Inflammatory macrophage treated with lipopolysaccharide for 1 hour (primary cell): Measurements from ENCODE around the gene SLC30A5.
"Not testable (repeated sequence)": the region's sequence is repeated elsewhere in the genome, so short reads cannot be mapped to it uniquely, and the experiment has no call there.

Experiments
- DNase-seq, 2 donors: peaks; one replicate each; pipeline ENCODE4 v3.0.0-alpha.2; 2020 to 2022

Gene SLC30A5

DNA sequence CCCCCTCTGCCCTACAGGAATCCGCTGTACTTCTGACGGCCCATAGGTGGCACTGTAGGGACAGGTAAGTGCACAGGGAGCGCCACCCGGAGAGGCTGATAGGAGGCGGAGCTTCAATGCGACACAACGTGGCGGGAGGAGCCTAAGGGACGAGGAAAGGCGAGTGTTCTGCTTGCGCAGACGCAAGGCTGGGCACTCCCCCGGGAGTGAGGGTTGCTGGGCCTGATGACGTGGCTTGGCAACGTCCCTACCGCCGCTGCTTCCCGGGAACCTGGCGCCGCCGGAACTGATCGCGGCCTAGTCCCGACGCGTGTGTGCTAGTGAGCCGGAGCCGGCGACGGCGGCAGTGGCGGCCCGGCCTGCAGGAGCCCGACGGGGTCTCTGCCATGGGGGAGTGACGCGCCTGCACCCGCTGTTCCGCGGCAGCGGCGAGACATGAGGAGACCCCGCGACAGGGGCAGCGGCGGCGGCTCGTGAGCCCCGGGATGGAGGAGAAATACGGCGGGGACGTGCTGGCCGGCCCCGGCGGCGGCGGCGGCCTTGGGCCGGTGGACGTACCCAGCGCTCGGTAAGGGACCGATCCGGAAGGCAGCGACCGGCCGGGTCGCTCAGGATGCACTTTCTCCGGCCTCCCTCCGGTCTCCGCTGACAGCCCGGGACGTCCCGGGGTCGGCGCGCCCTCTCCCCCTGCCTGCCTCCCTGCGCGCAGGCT, at the start of gene SLC30A5:
SLC30A5 (plus strand) TSS at position 244 of the 712 bp plus-strand sequence; CDS start at position 486, 242 bp downstream.
- DNase-seq: peak; percentile 98 to 99

DNA sequence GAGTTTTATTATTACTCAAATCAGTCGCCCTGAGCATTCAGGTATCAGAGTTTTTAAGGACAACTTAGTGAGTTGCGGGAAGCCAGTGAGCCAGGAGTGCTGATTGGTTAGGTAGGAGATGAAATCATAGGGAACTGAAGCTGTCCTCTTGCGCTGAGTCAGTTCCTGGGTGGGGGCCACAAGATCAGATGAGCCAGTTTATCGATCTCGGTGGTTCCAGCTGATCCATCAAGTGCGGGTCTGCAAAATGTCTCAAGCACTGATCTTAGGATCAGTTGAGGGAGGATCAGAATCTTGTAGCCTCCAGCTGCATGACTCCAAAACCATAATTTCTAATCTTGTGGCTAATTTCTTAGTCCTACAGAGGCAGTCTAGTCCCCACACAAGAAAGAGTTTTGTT, 48.6 kb upstream of the SLC30A5 start:
- DNase-seq: not testable (repeated sequence)

DNA sequence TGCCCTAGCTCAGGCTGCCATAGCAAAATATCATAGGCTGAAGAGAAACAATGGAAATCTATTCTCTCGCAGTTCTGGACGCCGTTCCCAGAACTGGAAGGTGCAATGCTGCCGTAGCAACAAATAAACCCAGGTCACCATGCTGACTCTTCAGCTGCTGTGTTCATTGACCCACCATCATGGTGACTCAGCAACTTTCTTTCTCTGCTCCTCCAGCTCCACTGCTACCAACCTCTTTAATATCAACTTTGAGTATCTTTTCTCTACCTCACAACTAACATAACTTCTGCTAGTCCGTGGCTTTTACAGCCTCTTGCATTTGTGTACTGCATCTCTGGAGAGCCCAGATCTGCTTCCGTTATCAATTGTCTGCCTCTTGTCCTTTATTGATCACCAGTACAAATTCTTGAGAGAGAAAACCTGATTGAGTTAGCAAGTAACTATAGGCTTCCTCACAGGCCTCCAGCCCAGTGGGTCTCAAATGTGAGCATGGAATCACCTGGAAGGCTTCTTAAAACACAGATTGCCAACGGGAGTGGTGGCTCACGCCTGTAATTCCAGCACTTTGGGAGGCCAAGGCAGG, 47.3 kb upstream of the SLC30A5 start:
- no peak for DNase-seq

DNA sequence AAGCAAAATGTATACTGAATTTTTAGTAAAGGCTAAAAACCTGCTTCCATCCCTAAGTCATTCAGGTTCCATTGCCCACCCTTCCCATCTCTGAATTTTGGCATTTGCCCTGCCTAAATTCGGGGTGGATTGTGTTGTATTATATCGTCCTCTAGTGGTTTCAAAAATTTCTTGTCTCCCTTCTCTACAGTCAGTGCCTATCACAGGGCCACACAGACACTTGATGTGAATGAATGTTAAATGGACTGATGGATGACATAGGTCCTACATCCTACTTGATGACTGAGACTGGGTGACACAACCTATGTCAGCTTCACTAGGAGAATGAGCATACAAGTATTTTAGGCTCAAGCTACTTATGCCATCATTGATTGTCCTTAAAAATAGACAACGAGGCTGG, 45.6 kb upstream of the SLC30A5 start:
- no peak for DNase-seq

DNA sequence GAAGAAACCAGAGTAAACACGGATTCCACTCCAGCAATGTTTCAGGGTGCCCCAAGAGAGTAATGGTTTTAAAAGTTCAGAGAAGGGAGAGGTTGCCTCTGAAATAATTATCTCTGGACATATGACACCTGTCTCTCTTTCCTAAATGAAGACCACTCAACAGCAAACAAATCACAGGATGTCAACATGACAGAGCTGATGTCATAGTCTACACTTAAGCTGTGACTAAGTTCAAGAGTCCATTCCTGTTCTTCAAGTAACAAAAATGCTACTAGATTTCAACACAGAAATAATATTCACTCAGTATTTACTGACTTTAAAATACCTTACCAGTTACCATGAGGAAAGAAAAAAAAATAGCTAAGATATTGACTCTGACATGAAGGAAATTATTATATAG, 44.7 kb upstream of the SLC30A5 start:
- no peak for DNase-seq

DNA sequence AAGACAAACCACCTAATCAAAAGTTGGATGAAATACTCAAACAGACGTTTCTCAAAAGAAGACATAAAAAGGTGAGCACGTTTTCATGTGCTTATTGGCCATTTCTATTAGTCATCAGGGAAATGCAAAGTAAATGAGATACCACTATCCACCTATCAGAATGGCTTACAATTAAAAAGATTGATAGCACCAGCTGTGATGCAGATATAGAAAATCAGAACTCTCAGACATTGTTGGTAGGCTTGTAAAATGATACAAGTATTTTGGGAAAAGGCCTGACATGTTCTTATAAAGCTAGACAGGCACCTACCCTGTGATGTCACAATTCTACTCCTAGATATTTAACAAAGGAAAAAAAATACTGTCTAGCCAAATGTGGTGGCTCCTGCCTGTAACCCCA, 44.0 kb upstream of the SLC30A5 start:
- DNase-seq: no peak

DNA sequence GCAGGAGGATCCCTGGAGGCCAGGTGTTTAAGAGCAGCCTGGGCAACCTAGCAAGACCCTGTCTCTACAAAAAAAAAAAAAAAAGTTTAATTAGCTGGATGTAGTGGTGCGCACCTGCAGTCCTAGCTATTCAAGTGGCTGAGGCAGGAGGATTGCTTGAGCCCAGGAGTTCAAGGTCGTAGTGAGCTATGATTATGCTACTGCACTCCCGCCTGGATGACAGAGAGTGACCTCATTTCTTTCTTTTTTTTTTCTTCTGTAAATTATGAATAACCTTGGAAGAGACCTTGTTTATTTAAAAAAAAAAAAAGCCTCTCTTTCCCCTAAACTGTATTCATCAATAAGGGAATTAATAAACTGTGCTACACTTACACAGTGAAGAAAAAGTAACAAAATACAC, 43.6 kb upstream of the SLC30A5 start:
- no peak for DNase-seq

DNA sequence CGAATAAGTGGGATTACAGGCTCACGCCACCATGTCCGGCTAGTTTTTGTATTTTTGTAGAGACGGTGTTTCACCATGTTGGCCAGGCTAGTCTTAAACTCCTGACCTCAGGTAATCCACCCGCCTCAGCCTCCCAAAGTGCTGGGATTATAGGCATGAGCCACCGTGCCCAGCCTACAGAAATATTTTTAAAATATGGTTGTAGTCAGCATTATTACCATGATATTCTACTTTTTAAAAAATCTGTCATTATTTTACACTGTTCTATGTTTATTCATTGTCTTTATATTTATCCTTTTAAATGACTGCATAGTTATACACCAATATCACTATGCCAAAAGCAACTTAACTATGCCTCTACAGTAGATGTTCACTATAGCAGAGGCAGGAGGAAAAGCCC, 41.6 kb upstream of the SLC30A5 start:
- DNase-seq: no peak

DNA sequence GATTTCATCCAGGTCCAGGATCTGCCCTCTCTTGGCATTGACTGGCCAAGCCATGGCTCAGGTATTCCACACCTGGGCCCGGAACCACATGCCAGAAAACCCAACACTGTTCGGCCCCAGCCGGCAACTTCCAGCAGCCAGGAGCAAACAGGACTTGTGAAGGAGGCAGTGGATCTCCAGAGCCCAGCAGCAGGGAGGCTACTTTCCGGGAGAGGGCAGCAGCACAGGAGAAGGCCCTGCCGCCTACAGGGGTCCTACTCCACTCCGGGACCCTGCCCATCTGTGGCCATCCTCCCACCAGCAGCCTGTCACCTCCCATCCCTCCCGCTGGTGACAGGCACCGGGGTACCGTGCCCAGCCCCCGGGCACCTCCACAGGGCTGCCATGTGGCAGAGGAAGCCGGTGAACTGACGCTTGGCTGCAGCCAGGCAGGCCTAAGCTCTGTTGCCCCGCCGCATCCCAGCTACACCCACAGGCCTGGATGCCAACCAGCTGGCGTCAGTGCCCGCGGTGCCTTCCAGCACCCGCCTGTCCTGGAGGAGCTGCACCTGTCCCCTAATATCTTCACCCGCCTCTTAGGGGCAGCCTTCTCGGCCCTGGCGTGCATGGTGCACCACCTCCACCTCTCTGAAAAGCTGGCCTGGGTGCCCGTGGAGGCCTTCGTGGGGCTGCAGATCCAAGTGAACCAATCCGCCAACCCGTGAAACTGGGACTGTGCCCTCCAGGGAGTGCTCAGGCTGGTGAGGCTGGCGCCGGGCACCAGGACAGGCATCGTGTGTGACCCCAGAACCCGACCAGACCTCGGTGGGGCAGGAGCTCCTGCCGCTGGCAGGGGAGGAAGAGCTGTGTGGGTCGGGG, 18.9 kb upstream of the SLC30A5 start:
- DNase-seq: no peak

DNA sequence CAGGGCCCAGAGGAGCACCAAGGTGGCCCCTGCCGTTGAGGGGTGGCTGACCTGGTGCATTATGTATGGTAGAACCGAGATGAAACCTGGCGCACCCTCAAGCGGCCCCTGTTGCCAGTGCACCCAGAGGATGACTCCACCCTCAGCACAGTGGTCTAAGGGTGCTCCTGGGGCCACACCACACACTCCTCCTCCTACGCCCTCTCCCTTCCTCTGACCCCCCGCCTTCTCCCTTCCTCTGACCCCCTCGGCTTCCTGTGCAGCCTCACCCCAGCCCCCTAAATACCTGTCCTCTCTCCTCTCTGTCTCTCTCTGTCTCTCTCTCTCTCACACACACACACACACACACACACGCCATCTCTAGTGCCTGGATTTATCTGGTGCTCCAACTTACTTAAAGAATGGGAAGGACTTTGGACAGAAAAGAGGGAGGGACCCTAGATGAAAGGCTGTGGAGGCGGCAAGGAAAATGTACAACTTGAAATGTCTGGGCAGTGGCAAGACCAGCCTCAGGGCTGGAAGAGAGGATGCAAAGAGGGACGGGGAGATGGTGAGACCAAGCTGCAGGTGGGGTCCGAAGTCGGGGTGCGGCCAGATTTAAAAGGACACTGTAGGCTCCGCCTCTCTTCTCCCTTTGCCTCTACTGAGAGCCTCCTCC, 18.2 kb upstream of the SLC30A5 start:
- DNase-seq: no peak

DNA sequence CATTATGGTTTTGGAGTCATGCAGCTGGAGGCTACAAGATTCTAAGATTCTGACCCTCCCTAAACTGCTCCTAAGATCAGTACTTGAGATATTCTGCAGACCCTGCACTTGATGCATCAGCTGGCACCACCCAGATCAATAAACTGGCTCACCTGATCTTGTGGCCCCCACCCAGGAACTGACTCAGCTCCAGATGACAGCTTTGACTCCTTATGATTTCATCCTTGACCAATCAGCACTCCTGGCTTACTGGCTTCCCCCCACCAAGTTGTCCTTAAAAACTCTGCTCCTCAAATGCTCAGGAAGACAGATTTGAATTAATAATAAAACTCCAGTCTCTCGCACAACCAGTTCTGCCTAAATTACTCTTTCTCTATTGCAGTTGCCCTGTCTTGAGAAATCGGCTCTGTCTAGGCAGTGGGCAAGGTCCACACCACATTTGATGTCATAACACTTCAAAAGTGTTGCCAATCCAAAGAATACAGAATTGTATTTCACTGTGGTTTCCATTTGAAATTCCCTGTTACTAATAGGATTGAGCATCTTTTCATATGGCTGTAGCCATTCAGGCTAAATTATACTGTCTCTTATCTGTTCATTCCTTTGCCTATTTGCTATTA, 14.8 kb upstream of the SLC30A5 start:
- peak; percentile 47 to 80 for DNase-seq

DNA sequence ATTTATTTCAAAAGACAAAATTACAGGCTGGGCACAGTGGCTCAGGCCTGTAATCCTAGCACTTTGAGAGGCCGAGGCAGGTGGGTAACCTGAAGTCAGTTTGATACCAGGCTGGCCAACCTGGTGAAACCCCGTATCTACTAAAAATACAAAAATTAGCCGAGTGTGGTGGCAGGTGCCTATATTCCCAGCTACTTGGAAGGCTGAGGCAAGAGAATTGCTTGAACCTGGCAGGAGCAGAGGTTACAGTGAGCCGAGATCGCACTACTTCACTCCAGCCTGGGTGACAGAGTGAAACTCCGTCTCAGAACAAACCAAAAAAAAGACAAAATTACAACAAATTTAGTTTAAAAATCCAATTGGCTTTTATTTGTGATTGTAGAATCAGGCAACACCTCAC, 14.3 kb upstream of the SLC30A5 start:
- DNase-seq: no peak

DNA sequence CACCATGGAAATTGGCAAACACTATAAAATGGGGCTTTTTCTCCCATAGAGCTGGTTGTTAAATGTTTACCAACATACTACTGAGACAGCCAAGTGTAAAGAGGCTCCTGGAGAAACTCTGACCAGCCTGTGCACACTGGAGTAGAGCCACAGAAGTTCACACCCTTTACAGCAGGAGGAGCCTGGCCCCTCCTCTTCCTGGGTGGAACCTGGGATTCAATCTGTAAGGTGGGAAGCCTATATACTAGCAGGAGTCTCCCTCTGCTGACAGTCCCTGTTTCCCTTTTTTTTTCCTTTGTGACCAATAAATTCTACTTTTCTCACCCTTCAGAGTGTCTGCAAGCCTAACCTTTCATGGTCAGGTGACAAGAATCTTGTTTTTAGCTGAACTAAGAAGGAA, 10.4 kb upstream of the SLC30A5 start:
- peak in 1 of 2 donors; percentile 26 for DNase-seq

DNA sequence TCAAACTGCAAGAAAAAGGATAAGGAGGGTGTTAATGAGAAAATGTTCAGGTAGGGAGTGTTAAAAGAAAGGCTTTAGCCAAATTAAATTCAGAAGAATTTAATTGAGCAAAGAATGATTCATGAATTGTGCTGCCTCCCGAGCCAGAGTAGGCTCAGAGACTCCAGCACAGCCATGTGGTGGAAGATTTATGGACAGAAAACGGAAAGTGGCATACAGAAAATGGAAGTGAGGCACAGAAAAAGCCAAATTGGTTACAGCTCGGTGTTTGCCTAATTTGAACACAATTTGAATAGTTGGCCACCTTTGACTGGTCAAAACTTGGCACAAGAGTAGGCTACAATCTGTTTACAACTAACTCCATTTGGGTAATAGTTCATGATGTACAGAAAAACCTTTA, 9.6 kb upstream of the SLC30A5 start:
- DNase-seq: no peak

DNA sequence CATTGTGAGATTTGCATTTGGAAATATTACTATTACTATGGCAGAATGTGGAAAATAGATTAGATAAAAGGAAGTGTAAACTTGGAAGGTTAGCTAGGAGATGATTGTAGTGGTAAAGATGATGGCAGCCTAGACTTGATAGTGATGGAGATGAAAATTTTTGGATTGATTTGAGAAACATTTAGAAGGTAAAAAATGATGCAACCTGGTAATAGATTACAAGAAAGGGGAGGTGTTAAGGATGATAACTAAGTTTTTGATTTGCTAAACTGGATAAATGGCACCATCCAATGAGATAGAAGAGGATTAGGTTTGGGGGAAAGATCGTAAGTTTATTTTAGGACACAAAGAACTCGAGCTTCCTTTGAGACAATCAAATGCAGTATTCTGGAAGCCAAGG, 8.9 kb upstream of the SLC30A5 start:
- DNase-seq: no peak

DNA sequence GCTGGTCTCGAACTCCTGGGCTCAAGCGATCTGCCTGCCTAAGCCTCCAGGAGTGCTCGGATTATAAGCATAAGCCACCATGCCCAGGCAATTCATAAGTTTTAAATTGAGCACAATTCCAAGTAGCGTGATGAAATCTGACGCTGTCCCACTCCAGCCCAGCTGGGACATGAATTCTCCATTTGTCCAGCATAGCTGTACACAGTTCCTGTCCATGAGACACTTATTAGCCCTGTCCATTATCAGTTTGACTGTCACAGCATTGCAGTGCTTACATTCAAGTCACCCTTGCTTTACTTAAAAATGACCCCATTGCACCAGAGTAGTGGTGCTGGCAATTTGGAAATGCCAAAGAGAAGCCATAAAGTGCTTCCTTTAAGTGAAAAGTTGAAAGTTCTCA, 7.6 kb upstream of the SLC30A5 start:
- no peak for DNase-seq

DNA sequence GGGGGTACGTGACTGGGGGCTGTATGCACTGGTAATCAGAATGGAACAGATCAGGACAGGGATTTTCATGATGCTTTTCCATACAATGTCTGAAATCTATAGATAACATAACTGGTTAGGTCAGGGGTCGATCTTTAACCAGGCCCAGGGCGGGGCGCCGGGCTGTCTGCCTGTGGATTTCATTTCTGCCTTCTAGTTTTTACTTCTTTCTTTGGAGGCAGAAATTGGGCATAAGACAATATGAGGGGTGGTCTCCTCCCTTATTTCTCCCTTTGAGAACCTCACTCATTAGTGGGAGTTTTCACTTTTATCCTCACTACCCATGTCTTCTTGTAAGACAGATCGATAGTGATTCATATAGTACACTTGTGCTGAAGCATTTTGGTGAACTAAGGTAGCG, 5.8 kb upstream of the SLC30A5 start:
- DNase-seq: not testable (repeated sequence)

DNA sequence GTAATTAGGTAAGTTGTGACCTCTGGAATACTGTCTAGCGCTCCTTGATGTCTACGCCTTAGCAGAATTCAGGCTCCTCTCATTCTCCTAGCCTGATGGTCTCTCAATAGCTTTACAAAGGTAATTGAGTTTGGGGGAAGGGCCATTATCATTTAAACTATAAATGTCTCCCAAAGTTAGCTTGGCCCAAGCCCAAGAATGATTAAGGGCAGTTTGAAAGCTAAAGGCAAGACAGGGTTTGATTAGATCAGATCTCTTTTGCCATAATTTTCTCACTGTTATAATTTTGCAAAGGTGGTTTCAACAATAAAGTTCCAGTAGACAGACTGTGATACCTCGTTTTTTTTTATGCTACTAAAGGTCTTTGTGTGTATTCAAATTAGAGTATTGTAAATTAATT, 3.7 kb upstream of the SLC30A5 start:
- DNase-seq: no peak

DNA sequence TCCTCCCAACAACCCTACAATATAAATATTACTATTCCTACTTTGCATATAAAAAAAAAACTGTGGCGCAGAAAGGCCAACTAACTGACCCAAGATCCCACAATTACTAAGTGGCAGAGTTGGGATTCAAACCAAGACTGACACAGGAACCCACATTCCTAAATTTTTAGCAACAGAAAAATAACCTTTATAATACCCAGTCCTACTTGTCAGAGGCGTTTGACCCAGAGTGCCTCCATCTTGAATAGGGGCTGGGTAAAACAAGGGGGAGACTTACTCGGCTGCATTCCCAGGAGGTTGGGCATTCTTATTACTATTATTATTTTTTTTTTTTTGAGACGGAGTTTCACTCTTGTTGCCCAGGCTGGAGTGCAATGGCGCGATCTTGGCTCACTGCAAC, 2.0 kb upstream of the SLC30A5 start:
- no peak for DNase-seq

DNA sequence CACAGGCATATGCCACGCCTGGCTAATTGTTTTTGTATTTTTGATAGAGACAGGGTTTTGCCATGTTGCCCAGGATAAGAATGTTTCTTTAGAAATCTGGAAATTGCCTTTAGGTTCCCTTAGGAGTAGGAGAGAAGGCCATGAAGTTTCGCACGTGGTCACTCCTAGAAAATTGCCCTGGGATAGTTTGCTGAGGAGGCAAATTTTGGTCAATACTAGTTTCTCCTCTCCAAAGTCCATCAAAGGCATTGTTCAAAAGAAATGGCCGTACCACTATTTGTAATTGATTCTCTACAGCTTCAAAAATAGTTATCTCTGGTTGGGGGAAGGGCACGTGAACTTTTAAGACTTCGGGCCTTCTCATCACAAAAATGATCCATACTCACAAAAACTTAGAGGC, 845 bp upstream of the SLC30A5 start:
- DNase-seq: no peak

DNA sequence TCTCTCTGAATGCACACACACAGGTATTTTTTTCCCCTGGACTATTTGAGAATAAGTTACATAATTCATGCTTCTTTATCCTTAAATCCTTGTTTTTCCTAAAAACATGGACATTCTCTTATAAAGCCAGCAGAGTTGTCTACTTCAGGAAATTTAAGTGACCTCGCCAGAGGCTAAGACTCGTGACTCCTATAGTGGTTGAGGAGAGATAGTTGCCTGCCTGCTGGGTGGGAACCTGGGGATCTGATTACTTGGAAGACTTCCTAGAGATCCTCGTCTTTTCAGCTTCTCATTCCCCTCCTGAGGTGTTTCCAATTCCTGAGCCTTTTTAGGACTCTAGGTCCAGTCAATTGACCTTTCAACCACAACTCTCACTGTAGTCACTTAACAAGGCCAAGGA, 5.5 kb downstream of the SLC30A5 start:
- DNase-seq: no peak

DNA sequence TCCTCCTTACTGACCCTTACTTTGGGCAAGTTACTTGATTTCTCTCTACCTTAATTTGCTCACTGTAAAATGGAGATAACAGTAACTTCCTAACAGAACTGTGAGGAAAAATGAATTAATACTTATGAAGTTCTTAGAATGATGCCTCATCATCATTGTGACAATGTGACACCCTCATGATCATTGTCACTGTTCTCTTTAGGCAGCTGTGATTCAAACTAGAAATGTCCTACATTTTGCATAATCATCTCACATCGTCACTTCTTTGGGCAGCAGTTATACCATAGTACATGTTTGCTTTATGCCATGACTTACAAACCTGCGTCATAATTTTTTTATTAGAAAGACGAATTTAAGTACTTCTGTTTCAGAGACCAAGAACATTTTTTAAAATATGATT, 9.7 kb downstream of the SLC30A5 start:
- peak; percentile 37 to 84 for DNase-seq
